H1 (cell line): ENCODE measurements around the gene PRKN. TPM values are rescaled to one million over a fixed set of nuclear protein-coding genes. Genes with fewer than 3 reads are reported as not detected.

ENCODE experiments used
- CTCF ChIA-PET: fragments of 300-600 bp; sonication (Branson Sonifier 250); formaldehyde crosslinking; loops from one replicate; lab custom pipeline; 2021; ENCODE audit not compliant: partially characterized antibody; lab: Charles Lee
- POLR2A ChIA-PET: fragments of 300-600 bp; sonication (Branson Sonifier 250); formaldehyde crosslinking; loops from one replicate; lab custom pipeline; 2021; ENCODE audit warnings: inconsistent platforms; ENCODE audit not compliant: partially characterized antibody; lab: Charles Lee
- DNase-seq, 2 experiments: peaks; one replicate each; pipeline versions ENCODE4 v3.0.0 to v3.0.0-alpha.2; 2010 to 2022; ENCODE audit warnings: low spot score in 2 of 2, low read depth in 1 of 2, mixed read lengths in 1 of 2
- FAIRE-seq: peaks from 2 replicates; lab custom pipeline; 2011; peaks lifted over from hg19 to GRCh38; lab: Jason Lieb, UNC
- H2AFZ ChIP-seq: 2 replicates; pipeline ENCODE4 v1.8.1; 2012; ENCODE audit warnings: low read length, inconsistent platforms
- H2AK5ac ChIP-seq: 2 replicates; pipeline ENCODE4 v1.6.1; 2013; ENCODE audit warnings: low read depth, low read length
- H2BK120ac ChIP-seq: replicated peaks from 2 replicates; pipeline ENCODE3; 2013; ENCODE audit warnings: low read depth, low read length, inconsistent platforms
- H2BK12ac ChIP-seq: 2 replicates; pipeline ENCODE4 v1.6.1; 2013; ENCODE audit warnings: low read depth, low read length
- H2BK15ac ChIP-seq: 2 replicates; pipeline ENCODE4 v1.6.1; 2013; ENCODE audit warnings: low read length
- H2BK20ac ChIP-seq: 2 replicates; pipeline ENCODE4 v1.6.1; 2013; ENCODE audit warnings: low read length
- H2BK5ac ChIP-seq: 2 replicates; pipeline ENCODE4 v1.6.1; 2013; ENCODE audit warnings: low read depth, low read length
- H3K14ac ChIP-seq: 2 replicates; pipeline ENCODE4 v1.6.1; 2013; ENCODE audit warnings: inconsistent platforms; ENCODE audit not compliant: insufficient read length
- H3K18ac ChIP-seq: 2 replicates; pipeline ENCODE4 v1.6.1; 2013; ENCODE audit warnings: low read length; ENCODE audit errors: extremely low read depth
- H3K23ac ChIP-seq: 2 replicates; pipeline ENCODE4 v1.6.1; 2013; ENCODE audit warnings: inconsistent platforms; ENCODE audit not compliant: insufficient read length
- H3K23me2 ChIP-seq: 2 replicates; pipeline ENCODE4 v1.6.1; 2013; ENCODE audit warnings: low read depth, low read length
- H3K27ac ChIP-seq: 2 replicates; pipeline ENCODE4 v1.6.1; 2011; ENCODE audit warnings: low read depth, low read length, inconsistent platforms
- H3K27me3 ChIP-seq, 4 experiments: replicated peaks in 1 of 4; 1 replicate in 1 of 4; 2 replicates in 3 of 4; pipeline versions ENCODE4 v1.6.1 to v1.8.1; 2011 to 2013; ENCODE audit warnings: low read length in 3 of 4, mild to moderate bottlenecking in 3 of 4, inconsistent platforms in 2 of 4, mixed read lengths in 2 of 4, moderate library complexity in 1 of 4; ENCODE audit not compliant: control insufficient read depth in 3 of 4, insufficient read depth in 3 of 4; ENCODE audit errors: extremely low read depth in 1 of 4
- H3K36me3 ChIP-seq, 4 experiments: 2 replicates each; pipeline versions ENCODE4 v1.6.1 to v1.8.1; 2011 to 2013; ENCODE audit warnings: mild to moderate bottlenecking in 4 of 4, low read length in 3 of 4, moderate library complexity in 2 of 4, control low read depth in 1 of 4, inconsistent platforms in 1 of 4; ENCODE audit not compliant: insufficient read depth in 4 of 4, control insufficient read depth in 2 of 4
- H3K4ac ChIP-seq: replicated peaks from 2 replicates; pipeline ENCODE3; 2013; ENCODE audit warnings: low read length, low read depth, mixed read lengths, inconsistent platforms; ENCODE audit not compliant: insufficient read length
- H3K4me1 ChIP-seq, 4 experiments: replicated peaks in 1 of 4; 1 replicate in 1 of 4; 2 replicates in 3 of 4; pipeline versions ENCODE4 v1.6.1 to v1.8.1; 2011 to 2013; ENCODE audit warnings: low read length in 3 of 4, inconsistent platforms in 2 of 4, mixed read lengths in 1 of 4; ENCODE audit not compliant: insufficient read depth in 4 of 4, control insufficient read depth in 3 of 4
- H3K4me2 ChIP-seq, 2 experiments: 2 replicates each; pipeline versions ENCODE4 v1.6.1 to v1.8.1; 2011 to 2013; ENCODE audit warnings: low read depth in 2 of 2, low read length in 2 of 2, control low read depth in 1 of 2, inconsistent platforms in 1 of 2, mild to moderate bottlenecking in 1 of 2; ENCODE audit not compliant: insufficient read depth in 1 of 2
- H3K4me3 ChIP-seq, 4 experiments: fragments of 200-600, 300-600 bp in 1 of 4; sonication (generic), shearing (Covaris generic), sonication (Bioruptor Twin) in 1 of 4; 2 replicates each; pipeline versions ENCODE4 v1.5.1 to v1.8.1; 2011 to 2016; ENCODE audit warnings: low read length in 4 of 4, low read depth in 3 of 4, control low read depth in 2 of 4, inconsistent platforms in 2 of 4, mild to moderate bottlenecking in 2 of 4, mixed read lengths in 1 of 4, moderate library complexity in 1 of 4; ENCODE audit not compliant: insufficient read depth in 2 of 4; ENCODE audit errors: extremely low read depth in 1 of 4
- H3K56ac ChIP-seq: replicated peaks from 2 replicates; pipeline ENCODE3; 2013; ENCODE audit warnings: low read depth, mild to moderate bottlenecking, mixed read lengths, low read length, inconsistent platforms; ENCODE audit not compliant: insufficient read length
- H3K79me1 ChIP-seq: 2 replicates; pipeline ENCODE4 v1.6.1; 2013; ENCODE audit warnings: low read depth, low read length, control low read depth
- H3K79me2 ChIP-seq, 2 experiments: 2 replicates each; pipeline versions ENCODE4 v1.6.1 to v1.8.1; 2012 to 2013; ENCODE audit warnings: low read length in 2 of 2, mild to moderate bottlenecking in 2 of 2, inconsistent platforms in 1 of 2; ENCODE audit not compliant: insufficient read depth in 2 of 2, control insufficient read depth in 1 of 2
- H3K9ac ChIP-seq, 4 experiments: replicated peaks in 1 of 4; 1 replicate in 1 of 4; 2 replicates in 3 of 4; pipeline versions ENCODE4 v1.6.1 to v1.8.1; 2011 to 2013; ENCODE audit warnings: low read depth in 3 of 4, low read length in 3 of 4, control low read depth in 2 of 4, mild to moderate bottlenecking in 2 of 4, moderate library complexity in 2 of 4, inconsistent platforms in 1 of 4; ENCODE audit errors: extremely low read depth in 1 of 4
- H3K9me3 ChIP-seq, 2 experiments: 2 replicates each; pipeline versions ENCODE4 v1.6.1 to v1.8.1; 2012 to 2013; ENCODE audit warnings: mild to moderate bottlenecking in 2 of 2, moderate library complexity in 2 of 2, control low read depth in 1 of 2, inconsistent platforms in 1 of 2, low read depth in 1 of 2, low read length in 1 of 2, mixed read lengths in 1 of 2; ENCODE audit not compliant: insufficient read depth in 2 of 2
- H4K20me1 ChIP-seq, 2 experiments: replicated peaks in 1 of 2; 2 replicates each; pipeline versions ENCODE3 to v1.8.1; 2011 to 2013; ENCODE audit warnings: inconsistent platforms in 2 of 2, low read length in 2 of 2, mild to moderate bottlenecking in 1 of 2; ENCODE audit not compliant: insufficient read depth in 2 of 2, control insufficient read depth in 1 of 2
- H4K5ac ChIP-seq: 2 replicates; pipeline ENCODE4 v1.6.1; 2013; ENCODE audit warnings: low read length, low read depth, mixed read lengths, inconsistent platforms; ENCODE audit not compliant: insufficient read length
- H4K8ac ChIP-seq: 2 replicates; pipeline ENCODE4 v1.8.0; 2013; ENCODE audit warnings: mild to moderate bottlenecking, moderate library complexity, low read length, inconsistent platforms; ENCODE audit not compliant: insufficient read depth; ENCODE audit errors: extremely low read depth
- H4K91ac ChIP-seq: replicated peaks from 2 replicates; pipeline ENCODE3; 2013; ENCODE audit warnings: low read length, mixed read lengths, inconsistent platforms; ENCODE audit not compliant: insufficient read length
- ASH2L ChIP-seq: fragments of 200-600, 300-600 bp; sonication (generic); IDR thresholded peaks from one replicate; pipeline ENCODE4 v1.7.1; 2017; ENCODE audit warnings: low read length
- BACH1 ChIP-seq: IDR thresholded peaks from 2 replicates; pipeline ENCODE4 v1.6.1; 2012; ENCODE audit warnings: low read length, improper control_type of control experiment
- CBX5 ChIP-seq: fragments of 300-800, 300-1000 bp; sonication (generic); IDR thresholded peaks from 2 replicates; pipeline ENCODE4 v1.7.1; 2016; ENCODE audit warnings: antibody characterized with exemption, low read length, low read depth
- CHD1 ChIP-seq: IDR thresholded peaks from 2 replicates; pipeline ENCODE4 v1.6.1; 2012; ENCODE audit warnings: low read depth, low read length, improper control_type of control experiment
- EP300 ChIP-seq, 2 experiments: IDR thresholded peaks; 1 replicate in 1 of 2; 2 replicates in 1 of 2; pipeline ENCODE4 v1.6.1; 2011 to 2012; ENCODE audit warnings: low read depth in 2 of 2, low read length in 2 of 2, mild to moderate bottlenecking in 2 of 2, borderline replicate concordance in 1 of 2, inconsistent platforms in 1 of 2, moderate library complexity in 1 of 2
- GTF2F1 ChIP-seq: IDR thresholded peaks from 2 replicates; pipeline ENCODE4 v1.6.1; 2012; ENCODE audit warnings: low read depth, low read length, improper control_type of control experiment, borderline replicate concordance
- MAFK ChIP-seq: IDR thresholded peaks from 2 replicates; pipeline ENCODE4 v1.6.1; 2012; ENCODE audit warnings: low read depth, mild to moderate bottlenecking, improper control_type of control experiment, low read length
- POU5F1 ChIP-seq: IDR thresholded peaks from 2 replicates; pipeline ENCODE4 v1.6.1; 2011; ENCODE audit warnings: low read depth, mild to moderate bottlenecking, low read length, moderate library complexity
- TAF1 ChIP-seq: IDR thresholded peaks from 2 replicates; pipeline ENCODE4 v1.6.1; 2011; ENCODE audit warnings: mild to moderate bottlenecking, low read depth, low read length
- ZNF274 ChIP-seq: IDR thresholded peaks from 2 replicates; pipeline ENCODE4 v1.7.0; 2012; ENCODE audit warnings: low read length, borderline replicate concordance; ENCODE audit errors: extremely low read depth
- WGBS, 2 experiments: shearing (Covaris generic) in 1 of 2; methylation state at CpG; one replicate each; pipeline versions ENCODE4 v1.1.6 to v1.1.7; 2013 to 2015; ENCODE audit warnings: low lambda C conversion rate in 2 of 2, mixed read lengths in 2 of 2, inconsistent platforms in 1 of 2, low coverage in 1 of 2, missing lambda C conversion rate in 1 of 2; ENCODE audit not compliant: insufficient replicate concordance in 2 of 2, insufficient coverage in 1 of 2, insufficient read length in 1 of 2; ENCODE audit errors: extremely low coverage in 1 of 2, missing lambda C conversion rate in 1 of 2; 5-methylcytosine and 5-hydroxymethylcytosine counted together
- polyA plus RNA-seq, 7 experiments: library from polyadenylated mRNA; depleted of rRNA in 3 of 7; stranded (reverse) in 5 of 7; unstranded in 2 of 7; fragments of >200 nt in 5 of 7; fragments of 200-250 nt in 2 of 7; gene quantifications; 1 replicate in 5 of 7; 2 replicates in 1 of 7; 4 replicates in 1 of 7; pipeline versions ENCODE4 v1.2.1 to v1.2.3, GENCODE V29; 2011 to 2013; ENCODE audit warnings: missing spikeins in 2 of 7, mixed read lengths in 2 of 7
- total RNA-seq: library from RNA; stranded (reverse); fragmentation: NEBNext Ultra II Directional; extraction: Animal tissue kit (Norgen Biotek cat#: 25700); gene quantifications from 2 replicates; pipeline ENCODE4 v1.2.1, GENCODE V29; 2021
- TF ChIP-seq, protein P1 (sequence below): IDR thresholded peaks from 2 replicates; pipeline ENCODE4 v1.6.1; 2011; ENCODE audit warnings: low read depth, mild to moderate bottlenecking, low read length; ENCODE audit not compliant: insufficient read depth
- TF ChIP-seq, protein P2 (sequence below), 3 experiments: IDR thresholded peaks; 1 replicate in 2 of 3; 2 replicates in 1 of 3; pipeline versions ENCODE4 v1.5.1 to v1.6.1; 2011; ENCODE audit warnings: low read length in 3 of 3, mild to moderate bottlenecking in 3 of 3, inconsistent platforms in 2 of 3, low read depth in 1 of 3, moderate library complexity in 1 of 3; ENCODE audit not compliant: insufficient read depth in 1 of 3; ENCODE audit errors: control extremely low read depth in 1 of 3

Gene PRKN
- total and polyA plus RNA-seq, 2 of the 8 experiments (the other 6 are each of a cell fraction or from before 2014, with no cell fraction given): 0.13 to 0.29 TPM

DNA sequence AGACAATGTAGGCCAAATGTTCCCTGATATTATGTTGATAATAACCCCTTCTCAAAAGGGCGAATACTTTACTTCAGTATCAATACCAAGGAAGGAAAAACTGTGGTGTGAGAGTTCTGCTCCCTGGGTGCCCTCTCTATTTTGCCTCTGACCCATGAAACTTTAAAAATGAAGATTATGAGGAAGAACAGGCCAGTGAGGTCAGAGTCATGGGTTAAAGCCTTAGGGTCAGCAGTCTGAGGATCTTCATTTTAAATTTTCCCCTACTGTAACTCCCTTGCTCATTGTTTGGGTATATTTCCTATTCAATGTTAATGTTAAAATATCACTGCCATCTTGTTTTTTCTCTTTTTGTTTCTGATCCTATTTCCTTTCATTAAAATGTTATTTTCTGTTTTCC, 47.9 kb downstream of the PRKN start:
- H2BK12ac ChIP-seq: no peak overlapping the region
- no peak for FAIRE-seq
- WGBS, 2 experiments: 82% methylated on average over 1 of the region's 1 CpG; no CpG with 5 or more reads in 1 of the 2 experiments
- H3K14ac ChIP-seq: no peak overlapping the region
- ChIA-PET CTCF (no interaction called here), POLR2A (no interaction called here)
- no peak overlapping the region for H4K91ac ChIP-seq
- 0 out of 4 replicates have a peak, but pooled peaks cover 0 to 3% of the 10 kb centered on the region in 2 experiments for H3K9me3 ChIP-seq
- no peaks in the 10 kb centered on the region for H3K36me3 ChIP-seq
- H3K4ac ChIP-seq: no peak overlapping the region
- no peak overlapping the region for H2AK5ac ChIP-seq
- H3K27me3 ChIP-seq: no peaks in the 10 kb centered on the region
- H2BK120ac ChIP-seq: no peak overlapping the region
- H3K4me2 ChIP-seq: no peak overlapping the region
- no peaks in the 10 kb centered on the region for H3K79me1 ChIP-seq
- H3K27ac ChIP-seq: no peak overlapping the region
- H3K9ac ChIP-seq: no peak overlapping the region
- H4K5ac ChIP-seq: no peak overlapping the region
- no peak overlapping the region for H2AFZ ChIP-seq
- H3K18ac ChIP-seq: no peak overlapping the region
- H2BK20ac ChIP-seq: no peak overlapping the region
- no peaks in the 10 kb centered on the region for H4K20me1 ChIP-seq
- H4K8ac ChIP-seq: no peak overlapping the region
- no peaks in the 10 kb centered on the region; the same call in 1 of the 2 replicates for H3K23me2 ChIP-seq
- H3K56ac ChIP-seq: no peak overlapping the region
- no peak overlapping the region for H2BK5ac ChIP-seq
- H2BK15ac ChIP-seq: no peak overlapping the region
- H3K4me1 ChIP-seq: no peaks in the 10 kb centered on the region
- no peak overlapping the region for H3K23ac ChIP-seq
- no peak overlapping the region for H3K4me3 ChIP-seq
- H3K79me2 ChIP-seq: no peaks in the 10 kb centered on the region
- DNase-seq: no peak
- no peak for TF ChIP-seq POU5F1
- no peak for TF ChIP-seq CBX5
- TF ChIP-seq EP300 (IDR thresholded peaks at IDR 0.05; ENCODE audit: borderline replicate concordance in 1 of 2, low read depth in 2 of 2, low read length in 2 of 2): no peak
- no peak for TF ChIP-seq ZNF274
- TF ChIP-seq BACH1: no peak
- TF ChIP-seq TAF1: no peak
- no peak for TF ChIP-seq ASH2L
- TF ChIP-seq, protein P1, sequence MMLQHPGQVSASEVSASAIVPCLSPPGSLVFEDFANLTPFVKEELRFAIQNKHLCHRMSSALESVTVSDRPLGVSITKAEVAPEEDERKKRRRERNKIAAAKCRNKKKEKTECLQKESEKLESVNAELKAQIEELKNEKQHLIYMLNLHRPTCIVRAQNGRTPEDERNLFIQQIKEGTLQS: no peak
- no peak for TF ChIP-seq MAFK
- no peak for TF ChIP-seq GTF2F1
- TF ChIP-seq, protein P2, sequence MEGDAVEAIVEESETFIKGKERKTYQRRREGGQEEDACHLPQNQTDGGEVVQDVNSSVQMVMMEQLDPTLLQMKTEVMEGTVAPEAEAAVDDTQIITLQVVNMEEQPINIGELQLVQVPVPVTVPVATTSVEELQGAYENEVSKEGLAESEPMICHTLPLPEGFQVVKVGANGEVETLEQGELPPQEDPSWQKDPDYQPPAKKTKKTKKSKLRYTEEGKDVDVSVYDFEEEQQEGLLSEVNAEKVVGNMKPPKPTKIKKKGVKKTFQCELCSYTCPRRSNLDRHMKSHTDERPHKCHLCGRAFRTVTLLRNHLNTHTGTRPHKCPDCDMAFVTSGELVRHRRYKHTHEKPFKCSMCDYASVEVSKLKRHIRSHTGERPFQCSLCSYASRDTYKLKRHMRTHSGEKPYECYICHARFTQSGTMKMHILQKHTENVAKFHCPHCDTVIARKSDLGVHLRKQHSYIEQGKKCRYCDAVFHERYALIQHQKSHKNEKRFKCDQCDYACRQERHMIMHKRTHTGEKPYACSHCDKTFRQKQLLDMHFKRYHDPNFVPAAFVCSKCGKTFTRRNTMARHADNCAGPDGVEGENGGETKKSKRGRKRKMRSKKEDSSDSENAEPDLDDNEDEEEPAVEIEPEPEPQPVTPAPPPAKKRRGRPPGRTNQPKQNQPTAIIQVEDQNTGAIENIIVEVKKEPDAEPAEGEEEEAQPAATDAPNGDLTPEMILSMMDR (IDR thresholded peaks at IDR 0.05; ENCODE audit: control extremely low read depth in 1 of 3, insufficient read depth in 1 of 3, low read depth in 1 of 3, low read length in 3 of 3): no peak
- TF ChIP-seq CHD1: no peak
